M059J (cell line): ENCODE measurements around the gene HOXA5. TPM values are rescaled to one million over a fixed set of nuclear protein-coding genes. Genes with fewer than 3 reads are reported as not detected.
A peak's percentile ranks its signal among the peaks of the same experiment; 100 is the strongest.

Source experiments
- DNase-seq: peaks from one replicate; pipeline ENCODE4 v3.0.0-alpha.2; 2012; ENCODE audit warnings: low read depth
- total RNA-seq: library from RNA; depleted of rRNA; stranded (reverse); fragments of >200 nt; shearing (Covaris generic); gene quantifications from 2 replicates; pipeline ENCODE4 v1.2.3, GENCODE V29; 2014

Gene HOXA5
- total RNA-seq, 1 experiment from 2014 or later = 3.0 TPM

DNA sequence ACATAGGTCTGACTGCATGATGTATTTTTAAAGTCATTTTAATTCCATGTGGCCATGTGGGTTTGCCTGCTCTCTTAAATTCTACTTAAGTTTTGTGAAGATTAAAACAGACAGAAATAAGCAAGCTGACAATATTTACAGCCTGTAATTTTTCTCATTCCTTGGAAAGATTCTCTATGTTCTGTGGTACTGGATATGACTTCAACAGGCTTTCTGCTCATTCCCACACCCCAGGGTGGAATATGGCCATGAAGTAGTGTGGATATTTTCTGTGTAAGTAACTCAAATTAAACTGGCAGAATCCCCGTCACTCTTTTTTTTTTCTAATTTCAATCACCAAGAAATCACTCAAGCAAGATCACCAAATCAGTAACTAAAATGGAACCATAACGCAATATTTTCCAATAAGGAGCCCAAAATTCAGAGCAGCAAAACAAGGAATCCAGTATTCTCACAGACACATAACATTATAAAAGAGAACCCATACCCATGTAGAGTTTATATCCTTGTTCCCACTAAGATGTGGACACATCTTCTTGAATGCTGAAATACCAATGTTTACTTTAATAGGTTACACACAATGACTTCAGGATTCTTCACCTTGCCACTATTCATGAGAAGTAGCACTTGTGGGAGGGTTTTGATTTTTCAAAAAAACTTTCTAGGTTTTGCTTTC lies 5.7 kb downstream of the HOXA5 start:
- no peak for DNase-seq

DNA sequence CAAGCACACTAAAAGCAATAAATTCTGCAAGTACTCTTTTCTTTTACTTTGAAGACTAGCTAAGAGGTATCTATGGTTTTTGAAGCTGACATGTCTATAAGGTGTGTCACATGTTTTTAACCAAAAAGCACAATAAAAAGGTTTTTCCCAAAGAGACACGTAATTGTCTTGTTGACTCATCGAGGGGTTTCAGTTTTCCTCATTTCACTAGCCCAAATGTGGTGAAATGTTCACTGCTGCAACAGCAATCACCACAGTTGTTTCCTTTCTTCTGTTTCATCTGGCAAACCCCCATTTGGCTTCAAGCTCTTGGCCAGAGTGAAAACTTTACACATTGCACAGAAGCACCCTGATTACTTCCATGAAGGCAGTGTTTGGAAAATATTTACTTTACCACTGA lies 9.1 kb downstream of the HOXA5 start:
- DNase-seq = peak; percentile 97

DNA sequence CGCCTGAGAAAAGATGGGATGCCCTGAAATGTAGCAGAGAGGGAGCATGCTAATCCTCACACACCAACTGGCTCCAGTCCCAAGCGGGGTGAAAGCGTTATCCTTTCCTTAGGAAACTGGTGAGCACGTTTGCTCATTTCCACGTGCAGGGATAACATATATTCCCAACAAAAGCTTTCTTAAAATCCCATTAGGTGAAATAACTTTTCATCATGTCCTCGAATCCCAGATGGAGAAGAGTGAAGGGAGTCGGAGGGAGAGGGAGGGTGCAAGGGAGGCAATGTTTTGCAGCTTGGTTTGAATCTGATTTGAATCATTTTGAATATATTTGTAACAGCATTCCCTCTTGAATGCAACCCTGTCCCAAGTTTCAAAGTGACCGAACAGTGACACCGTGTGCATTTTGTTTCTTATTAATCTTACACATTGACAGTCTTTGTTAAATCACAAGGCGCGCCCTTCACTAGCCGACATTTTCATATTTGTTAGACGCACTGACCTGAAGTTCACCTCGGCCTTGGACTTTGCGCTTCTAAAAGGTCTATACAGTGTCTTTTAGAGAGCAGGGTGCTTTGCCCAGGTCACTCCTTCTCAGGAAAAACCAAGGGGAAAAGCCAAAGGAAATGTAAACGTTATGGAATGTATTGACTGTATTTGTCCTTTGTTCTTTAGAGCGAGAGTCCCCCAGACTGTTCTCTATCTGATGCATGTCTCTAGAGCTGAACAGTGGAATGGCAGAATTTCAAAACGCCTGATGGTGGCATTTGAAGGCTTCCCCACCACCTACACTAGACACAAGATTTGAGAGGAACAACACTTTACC lies 9.9 kb downstream of the HOXA5 start:
- DNase-seq = no peak

DNA sequence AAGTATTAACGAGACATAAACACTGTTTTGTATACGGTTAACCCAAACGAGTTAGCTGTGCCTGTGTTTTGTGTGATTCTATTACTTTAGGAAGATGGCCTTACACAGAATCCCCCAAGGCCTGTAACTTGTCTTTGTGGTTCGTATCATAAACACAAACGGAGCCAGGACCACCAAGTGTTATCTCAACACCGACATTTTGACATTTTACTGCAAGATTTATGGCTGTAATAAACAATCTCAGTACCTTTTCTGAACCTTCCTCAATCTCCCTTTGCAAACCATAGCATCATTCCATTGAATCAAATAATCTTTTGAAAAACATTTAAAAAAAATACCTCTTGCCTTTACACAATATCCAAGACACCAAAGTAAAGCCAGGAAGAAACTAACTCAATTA lies 10.5 kb downstream of the HOXA5 start:
- no peak for DNase-seq

DNA sequence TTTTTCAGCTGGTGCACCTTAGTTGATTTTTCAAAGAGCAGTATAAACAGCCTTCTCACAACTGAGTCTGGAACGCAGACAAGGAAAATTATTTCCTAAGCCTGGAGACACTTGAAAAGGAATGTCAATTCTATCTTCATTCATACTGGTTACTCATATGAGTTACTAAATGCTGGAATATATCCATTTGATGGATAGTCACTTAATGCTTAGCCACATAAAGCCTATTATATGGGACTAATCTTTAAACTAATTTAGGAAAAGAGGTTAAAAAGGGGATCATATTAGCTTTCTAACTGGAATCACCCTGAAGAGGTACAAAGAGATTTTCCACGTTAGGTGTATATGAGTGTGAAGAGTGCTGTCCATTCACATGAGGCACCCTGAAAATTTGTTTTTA lies 11.3 kb downstream of the HOXA5 start:
- no peak for DNase-seq

DNA sequence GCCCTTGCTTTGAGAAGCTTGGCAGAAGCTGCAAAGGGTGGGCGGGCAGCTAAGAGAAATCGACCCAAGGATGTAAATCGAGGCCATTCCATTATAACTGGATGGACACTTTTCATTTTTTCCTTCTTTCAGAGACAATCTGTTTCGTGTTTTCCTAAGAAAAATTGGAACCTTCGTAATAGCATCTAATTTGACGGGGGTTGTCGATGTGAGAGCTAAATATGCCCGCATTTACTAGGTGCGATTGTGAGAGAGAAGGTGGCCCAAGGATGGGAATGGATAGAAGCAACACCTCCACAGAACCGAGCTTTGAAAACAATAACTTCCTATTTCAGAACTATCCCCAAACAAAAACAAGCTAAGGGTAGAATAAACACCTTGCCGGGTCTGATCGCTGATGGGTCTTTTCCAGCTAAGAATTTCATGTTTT lies 12.1 kb downstream of the HOXA5 start:
- DNase-seq = no peak

DNA sequence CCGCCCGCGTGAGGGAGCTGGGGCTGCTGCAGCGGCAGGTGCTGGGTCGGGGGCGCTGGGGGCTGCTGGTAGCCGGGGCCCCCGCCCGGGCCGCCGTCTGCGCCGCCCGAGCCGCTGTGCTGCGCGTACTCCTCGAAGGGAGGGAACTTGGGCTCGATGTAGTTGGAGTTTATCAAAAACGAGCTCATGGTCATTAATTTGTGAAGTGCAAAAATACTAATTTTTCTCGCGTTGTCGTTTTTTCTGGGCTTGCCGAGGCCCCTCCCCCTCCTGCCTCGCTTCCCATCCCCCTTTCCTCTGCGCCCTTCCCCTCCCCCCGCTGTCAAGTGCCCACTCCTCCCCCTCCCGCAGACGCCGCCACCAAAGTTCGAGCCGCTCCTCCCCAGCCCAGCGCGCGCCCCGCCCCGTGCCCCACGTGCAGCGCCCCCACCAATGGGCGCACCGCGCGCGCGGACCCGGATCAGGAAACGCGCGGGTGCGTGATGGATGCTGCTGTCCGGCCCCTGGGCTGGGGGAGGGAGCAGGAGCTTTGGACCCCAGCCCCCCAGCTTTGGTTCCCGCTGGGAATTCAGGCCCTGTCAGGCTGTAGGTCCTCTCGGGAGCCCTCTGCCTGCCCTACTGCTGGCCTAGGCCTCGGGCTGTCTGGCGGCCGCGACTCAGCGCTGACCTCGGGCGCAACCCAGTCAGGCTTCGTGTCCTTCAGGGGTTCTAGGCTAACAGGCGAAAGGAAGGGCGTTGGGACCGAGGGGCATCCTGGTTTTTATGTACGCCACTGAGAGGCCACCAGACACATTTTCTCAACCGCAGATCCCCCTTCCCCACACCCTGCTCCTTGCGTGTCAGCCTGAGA lies 12.7 kb downstream of the HOXA5 start, which contains the start of gene HOXA4:
Gene HOXA4, minus strand, starts transcription at position 218 of the 850 bp plus-strand sequence. Its CDS starts 24 bp downstream, at position 194.
- peak; percentile 89 for DNase-seq

DNA sequence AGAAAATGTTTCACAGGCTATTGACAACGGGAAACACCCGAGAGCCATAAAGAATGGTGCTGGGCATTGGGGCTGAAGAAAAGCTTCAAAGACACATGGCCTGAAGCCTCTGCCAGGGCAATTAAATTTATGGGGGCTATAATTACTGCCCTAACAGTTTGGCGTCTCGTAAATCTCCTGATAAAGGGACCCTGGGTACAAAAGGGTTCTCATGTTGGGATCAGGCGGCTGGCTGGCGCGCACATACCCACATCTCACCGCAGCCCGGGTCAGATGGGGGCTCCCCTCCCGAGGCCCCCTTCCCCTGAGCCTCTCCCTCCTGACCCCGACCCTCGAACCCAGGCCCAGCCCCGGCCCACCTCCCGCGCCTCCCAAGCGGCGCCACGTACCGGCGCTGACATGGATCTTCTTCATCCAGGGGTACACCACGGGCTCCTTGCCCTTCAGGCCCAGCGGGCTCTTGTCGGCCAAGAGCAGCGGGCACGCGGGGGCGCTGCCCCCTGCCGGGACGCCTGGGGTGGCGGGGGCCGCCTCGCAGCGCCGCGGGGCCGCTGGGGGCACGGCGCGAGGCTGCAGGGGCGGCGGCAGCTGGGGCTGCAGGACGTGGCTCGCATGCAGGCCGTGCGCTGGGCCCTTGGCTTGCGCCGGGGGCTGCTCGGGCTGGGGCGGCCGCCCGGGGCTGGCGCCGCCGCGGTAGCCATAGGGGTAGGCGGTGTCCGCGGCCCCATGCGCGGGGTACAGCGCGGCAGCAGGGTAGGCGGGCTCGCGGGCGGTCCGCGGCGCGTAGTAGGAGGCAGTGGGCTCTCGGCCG lies 13.5 kb downstream of the HOXA5 start:
- peak; percentile 66 for DNase-seq

DNA sequence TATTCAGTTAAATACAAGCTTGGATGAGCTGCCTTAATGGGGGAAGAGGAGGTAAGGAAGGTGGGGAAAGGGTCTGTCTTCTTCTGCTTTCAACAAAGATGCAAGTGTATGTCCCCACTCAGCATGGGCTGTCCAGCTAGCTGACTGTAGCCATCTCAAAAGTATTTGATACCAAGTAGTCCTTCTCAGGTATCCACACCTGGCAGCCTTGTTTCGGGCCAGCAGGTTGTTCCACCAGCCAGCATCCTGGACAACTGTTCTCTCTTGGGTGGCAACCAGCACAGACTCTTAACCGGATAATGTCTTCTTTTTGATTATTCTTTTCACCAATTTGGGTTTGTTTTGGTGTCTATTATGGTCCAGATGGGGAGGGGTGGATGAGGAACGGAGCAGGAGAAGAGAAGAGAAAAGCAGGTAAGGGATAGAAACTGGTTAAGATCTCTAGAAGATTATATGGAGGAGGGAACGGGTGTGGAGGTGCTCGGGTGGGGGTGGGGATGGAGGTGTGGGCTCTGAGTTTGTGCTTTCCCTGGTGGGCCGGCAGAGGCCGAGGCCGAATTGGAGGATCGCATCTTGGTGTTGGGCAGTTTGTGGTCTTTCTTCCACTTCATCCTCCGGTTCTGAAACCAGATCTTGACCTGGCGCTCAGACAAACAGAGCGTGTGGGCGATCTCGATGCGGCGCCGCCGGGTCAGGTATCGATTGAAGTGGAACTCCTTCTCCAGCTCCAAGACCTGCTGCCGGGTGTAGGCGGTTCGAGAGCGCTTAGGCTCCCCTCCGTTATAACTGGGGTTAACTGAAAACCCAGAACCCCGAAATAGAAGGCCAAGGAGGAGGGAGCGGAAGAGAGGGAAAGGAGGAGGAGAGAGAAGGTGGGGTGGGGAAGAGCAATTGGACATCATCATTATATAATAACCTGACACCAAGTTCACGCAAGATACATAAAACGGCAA lies 14.4 kb downstream of the HOXA5 start:
- DNase-seq = no peak

DNA sequence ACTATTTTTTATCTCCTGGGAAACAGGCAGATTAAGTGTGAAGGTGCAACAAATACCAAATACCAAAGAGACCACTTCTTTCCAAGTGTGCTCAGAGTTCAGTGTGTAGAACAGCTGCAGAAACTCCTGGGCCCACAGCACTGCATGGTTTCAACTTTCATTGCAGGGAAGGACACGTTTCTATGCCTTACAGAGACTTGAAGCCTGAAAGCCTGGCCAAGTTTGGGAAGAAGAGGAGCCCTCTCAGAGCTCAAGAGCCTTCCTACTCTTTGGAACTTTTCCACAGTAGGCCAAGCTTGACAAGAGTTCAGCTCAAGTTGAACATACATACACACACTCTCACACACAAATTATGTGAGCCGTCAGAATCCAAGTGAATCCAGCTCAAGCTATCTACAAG lies 15.4 kb downstream of the HOXA5 start:
- no peak for DNase-seq

DNA sequence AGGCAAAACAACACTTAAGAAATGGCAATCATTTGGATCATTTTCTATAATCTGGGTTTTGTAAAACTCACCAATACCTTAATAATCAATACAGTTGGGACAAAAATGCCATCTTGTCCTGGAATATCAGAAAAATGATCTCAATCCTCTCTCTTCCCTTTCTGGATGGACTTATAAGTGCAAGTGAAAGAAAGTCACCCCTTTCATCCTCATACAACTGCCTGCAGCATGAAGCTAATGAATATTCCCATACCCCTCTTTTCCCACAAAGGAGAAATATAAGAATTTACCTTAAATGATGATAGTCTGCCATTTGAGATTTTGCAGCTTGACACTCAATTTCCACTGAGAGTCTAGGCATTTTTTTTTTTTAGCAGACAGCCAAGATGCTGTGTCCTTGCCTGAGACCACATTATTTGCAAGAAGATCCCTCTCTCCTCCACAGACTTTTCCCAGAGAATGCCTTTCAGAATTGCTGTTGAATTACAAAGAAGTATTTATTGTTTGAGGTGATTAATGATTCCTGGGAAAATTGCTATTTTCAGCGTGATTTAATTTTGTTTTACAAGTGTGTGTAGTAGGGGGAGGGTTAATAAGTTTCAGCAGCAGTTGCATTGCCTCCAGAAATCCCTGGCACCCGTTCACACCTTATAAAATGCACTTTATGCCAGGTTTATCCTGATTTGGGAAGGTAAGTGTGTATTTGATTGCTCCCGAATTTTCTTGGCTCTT lies 16.7 kb downstream of the HOXA5 start:
- no peak for DNase-seq

DNA sequence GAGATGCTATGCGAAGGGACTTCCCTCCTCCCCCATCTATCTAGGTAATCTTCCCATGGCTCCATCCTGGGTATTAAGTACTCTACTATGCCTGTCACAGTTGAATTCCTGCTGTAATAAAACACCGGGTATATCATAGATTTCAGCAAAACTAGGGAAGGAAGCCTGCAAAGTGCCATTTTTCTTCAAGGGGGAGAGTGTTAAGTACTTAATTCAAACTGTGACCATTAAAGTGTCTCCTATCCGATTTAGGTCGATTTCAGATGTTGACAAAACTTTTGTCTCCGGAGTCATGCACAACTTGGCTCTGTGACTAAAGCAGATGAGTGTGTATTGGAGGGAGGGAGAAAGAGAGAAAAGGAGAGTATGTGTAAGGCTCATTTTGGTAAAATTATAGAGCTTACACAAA lies 17.5 kb downstream of the HOXA5 start:
- no peak for DNase-seq

DNA sequence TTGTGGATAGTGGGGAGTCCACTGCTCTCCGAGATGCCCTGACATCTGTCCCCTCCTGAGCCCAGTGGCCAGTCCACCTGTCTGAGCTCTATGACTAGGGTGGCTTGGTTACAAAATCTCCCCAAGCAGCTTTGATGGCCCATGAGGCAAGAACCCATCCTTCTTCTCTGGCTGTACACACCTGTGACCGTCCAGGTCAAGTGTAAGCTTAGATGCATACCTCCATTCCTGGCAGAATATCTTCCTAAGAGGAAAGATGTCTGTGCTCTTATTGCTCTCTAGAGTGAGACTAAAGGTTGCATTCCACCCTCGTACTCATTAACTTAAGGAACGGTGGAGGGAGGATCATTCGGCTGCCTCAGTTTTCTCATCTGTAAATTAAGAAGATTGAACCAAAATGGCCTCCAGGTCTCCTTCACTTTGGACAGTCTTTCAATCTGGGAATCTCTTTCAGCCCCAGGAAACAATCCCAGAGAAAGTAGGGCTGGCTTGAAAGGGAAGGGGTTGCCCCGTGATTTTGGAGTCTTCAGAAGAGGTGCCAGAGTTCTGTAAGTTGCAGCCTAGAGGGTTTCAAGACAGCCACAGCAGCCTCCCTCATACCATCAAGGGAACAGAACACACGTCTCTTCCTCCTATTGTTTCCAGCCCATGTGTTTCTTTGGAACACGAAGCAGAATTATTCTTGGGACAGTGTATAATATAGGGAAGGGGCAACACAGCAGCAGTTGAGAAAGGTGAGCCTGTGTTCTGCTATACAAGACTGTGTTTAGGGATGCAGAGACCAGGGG lies 18.4 kb downstream of the HOXA5 start:
- DNase-seq = no peak

DNA sequence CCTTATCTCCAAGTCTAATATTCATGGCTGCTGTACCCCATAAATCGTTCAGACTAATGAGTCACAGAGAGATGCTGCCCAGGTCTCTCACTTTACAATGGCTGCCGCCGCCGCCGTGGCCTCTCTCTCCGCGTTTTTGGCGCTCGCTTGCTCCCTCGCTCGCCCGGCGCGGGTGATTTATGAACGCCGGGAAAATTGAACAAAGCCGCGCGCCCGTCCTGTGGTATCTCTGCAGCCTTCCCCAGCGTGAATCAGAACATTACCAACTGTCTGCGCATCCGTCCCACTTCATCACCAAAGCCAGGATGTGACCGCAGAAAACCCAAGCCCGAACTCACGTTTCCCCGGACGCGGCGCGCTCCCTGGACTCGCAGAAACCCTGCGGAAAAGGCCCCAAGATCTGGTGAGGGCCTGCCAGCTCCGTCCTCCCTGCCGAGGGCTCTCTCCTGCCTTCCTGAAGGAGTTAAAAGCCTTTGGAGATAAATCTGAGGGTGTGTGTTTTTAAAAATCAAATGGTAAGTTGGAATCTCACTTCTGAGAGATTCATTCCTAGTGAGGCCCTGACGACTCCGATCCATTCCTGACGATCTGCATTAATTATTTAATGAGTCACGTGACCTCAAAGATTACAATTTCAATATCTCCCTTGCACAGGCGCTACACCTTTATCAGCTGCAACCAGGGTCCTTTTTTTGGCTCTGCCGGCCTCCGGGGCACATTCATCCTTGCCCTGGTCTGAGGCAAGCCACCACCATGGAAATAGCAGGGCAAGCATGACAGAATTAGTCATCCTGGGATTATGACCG lies 19.2 kb downstream of the HOXA5 start:
- DNase-seq = no peak

DNA sequence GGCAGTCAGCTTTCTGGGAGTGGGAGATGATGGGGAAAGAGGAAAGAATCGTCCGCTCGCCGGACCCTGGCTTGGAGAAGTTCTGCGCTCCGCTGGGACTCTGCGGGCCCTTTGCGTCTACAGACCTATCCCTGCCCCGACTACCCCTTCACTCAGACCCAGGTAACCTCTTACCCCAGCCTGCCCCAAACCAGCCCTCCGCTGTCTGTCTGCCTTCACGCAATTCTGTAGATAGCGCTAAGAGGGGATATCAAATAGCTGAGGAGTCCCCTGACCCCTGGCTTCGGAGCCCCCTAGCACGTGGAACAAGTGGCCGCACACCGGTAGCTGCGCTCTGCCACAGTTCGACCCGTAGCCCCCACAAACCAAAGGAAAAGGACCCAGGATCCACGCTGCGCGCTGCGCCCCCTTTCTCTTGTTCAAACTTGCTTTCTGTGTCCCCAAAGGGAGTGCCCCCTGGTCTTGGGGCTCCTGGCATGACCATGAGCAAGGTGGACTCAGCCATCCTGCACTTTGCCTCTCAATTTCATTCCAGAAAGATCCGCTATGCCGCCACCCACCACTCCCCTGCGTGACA lies 19.9 kb downstream of the HOXA5 start:
- DNase-seq = no peak

DNA sequence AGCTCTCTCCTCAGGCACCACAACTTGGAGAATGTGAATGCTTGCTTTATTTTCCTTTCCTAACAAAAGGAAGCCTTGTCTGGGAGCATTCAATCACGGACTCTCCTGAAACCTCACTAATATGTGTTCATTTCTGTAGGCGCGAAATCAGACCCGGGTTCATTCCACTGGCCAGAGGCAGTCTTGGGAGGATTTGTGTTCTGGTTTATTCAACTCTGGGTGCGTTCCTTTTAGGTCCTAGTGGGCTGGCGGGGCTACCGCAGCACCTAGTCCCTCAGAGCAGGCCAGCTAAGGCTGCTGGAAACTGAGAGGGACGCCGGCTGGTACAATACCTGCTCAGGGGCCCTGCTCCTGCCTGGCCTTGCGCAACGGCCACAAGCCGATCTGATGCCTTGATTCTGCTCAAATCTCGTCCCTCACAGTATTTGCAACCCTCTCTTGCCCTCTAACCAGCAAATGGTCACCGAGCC lies 20.4 kb downstream of the HOXA5 start:
- no peak for DNase-seq
